ENCODE results near the gene DNAL1.
A peak's percentile ranks its signal among the peaks of the same experiment; 100 is the strongest.

The DNAL1 gene

DNA sequence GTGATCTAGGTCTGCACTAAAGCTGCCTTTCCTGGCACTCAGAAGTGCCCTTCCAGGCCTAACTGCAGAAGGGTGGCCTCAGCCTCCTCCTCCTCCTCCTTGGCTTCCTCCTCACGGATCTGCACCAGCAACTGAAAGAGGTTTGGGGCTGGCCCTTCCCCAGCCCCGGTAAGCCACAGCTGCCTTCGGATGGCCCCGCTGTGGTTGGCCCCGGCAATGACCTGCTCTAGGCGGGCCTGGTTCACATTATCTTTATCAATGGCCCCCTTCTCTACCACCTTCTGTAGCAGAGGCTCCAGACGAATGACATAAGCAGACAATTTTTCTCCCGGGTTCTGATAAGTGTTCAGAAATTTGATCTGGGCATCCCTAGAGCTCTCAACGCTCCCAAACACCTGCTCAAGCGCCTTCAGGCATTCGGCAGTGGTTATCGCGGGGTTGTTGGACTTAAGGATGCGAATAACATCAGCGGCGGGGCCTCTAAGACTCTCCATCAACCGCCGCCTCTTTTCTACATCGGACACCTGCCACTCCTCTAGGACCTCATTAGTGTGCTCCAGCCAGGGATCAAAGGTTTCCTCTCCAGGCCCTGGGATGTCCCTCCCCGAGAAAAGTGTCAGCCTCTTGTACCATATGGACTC is 67.9 kb downstream of the DNAL1 start:
- Histone ChIP-seq H3K9ac (ENCODE audit: low read depth, low read length, poor library complexity, severe bottlenecking) (peak overlapping the region; percentile 85), H3K36me3 (ENCODE audit: insufficient read depth, low read length) (peaks cover 19% of the 10 kb centered on the region; the same call in 1 of the 2 replicates), H3K4me3 (ENCODE audit: low read length, poor library complexity, severe bottlenecking) (peak overlapping the region; percentile 88), H3K4me1 (ENCODE audit: insufficient read depth, low read length, poor library complexity, severe bottlenecking) (peaks cover 18% of the 10 kb centered on the region), H3K27me3 (ENCODE audit: insufficient read depth, low read length, poor library complexity, severe bottlenecking) (no peaks in the 10 kb centered on the region), H3F3A (ENCODE audit: low read depth) (peaks cover 8% of the 10 kb centered on the region; the same call in 1 of the 2 replicates), H3K9me2 (replicated peaks; ENCODE audit: low read depth, low read length) (no peaks in the 10 kb centered on the region), H3K79me2 (ENCODE audit: insufficient read depth, low read length) (peaks cover 43% of the 10 kb centered on the region), H3K4me2 (ENCODE audit: low read depth, low read length, poor library complexity, severe bottlenecking) (peak overlapping the region; percentile 88), H4K20me1 (ENCODE audit: insufficient read depth, low read length, poor library complexity, severe bottlenecking) (peaks cover 19% of the 10 kb centered on the region), H2AFZ (ENCODE audit: low read length) (peak overlapping the region; percentile 60; the same call in 1 of the 2 replicates), H3K9me3 (ENCODE audit: insufficient read depth, low read depth, low read length) (no peaks in the 10 kb centered on the region)
- no peak for TF ChIP-seq EZH2phosphoT487 (IDR thresholded peaks at IDR 0.05; ENCODE audit: borderline replicate concordance)
- TF ChIP-seq, protein P1, sequence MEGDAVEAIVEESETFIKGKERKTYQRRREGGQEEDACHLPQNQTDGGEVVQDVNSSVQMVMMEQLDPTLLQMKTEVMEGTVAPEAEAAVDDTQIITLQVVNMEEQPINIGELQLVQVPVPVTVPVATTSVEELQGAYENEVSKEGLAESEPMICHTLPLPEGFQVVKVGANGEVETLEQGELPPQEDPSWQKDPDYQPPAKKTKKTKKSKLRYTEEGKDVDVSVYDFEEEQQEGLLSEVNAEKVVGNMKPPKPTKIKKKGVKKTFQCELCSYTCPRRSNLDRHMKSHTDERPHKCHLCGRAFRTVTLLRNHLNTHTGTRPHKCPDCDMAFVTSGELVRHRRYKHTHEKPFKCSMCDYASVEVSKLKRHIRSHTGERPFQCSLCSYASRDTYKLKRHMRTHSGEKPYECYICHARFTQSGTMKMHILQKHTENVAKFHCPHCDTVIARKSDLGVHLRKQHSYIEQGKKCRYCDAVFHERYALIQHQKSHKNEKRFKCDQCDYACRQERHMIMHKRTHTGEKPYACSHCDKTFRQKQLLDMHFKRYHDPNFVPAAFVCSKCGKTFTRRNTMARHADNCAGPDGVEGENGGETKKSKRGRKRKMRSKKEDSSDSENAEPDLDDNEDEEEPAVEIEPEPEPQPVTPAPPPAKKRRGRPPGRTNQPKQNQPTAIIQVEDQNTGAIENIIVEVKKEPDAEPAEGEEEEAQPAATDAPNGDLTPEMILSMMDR (conservative IDR thresholded peaks at IDR 0.05; ENCODE audit: low read length): no peak

DNA sequence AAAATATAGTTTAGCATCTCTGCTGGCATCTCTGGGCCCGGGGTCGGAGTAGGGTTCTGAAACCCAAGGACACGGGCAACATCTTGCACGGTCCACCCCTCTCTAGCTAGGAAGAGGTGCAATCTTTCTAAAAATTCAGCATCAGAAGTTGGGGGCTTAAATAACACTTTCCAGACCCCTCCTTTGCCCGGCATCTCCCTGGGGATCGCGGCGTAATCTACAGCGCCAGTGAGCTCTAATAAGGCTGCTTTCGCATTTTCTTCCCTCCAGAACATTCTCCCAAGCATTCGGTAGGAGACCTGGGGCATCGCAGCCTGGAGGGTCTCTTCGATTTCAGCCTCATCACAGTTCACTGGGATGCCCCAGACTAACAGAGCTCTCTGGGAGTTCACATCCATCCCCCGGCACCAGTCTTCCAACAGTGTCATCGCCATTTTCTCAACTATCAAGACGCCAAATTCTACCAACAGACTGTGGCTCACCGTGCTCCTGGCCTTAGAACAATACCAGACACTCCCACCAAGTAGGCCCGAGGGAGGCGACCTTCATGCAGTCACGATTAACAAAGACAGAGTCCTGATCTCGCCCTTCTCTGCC is 68.5 kb downstream of the DNAL1 start:
- Histone ChIP-seq H3K4me1 (ENCODE audit: insufficient read depth, low read length, poor library complexity, severe bottlenecking) (peaks cover 18% of the 10 kb centered on the region), H3F3A (ENCODE audit: low read depth) (peaks cover 8% of the 10 kb centered on the region; the same call in 1 of the 2 replicates), H3K9me3 (ENCODE audit: insufficient read depth, low read depth, low read length) (no peaks in the 10 kb centered on the region), H3K36me3 (ENCODE audit: insufficient read depth, low read length) (peaks cover 26% of the 10 kb centered on the region; the same call in 1 of the 2 replicates), H3K79me2 (ENCODE audit: insufficient read depth, low read length) (peaks cover 43% of the 10 kb centered on the region), H3K4me2 (ENCODE audit: low read depth, low read length, poor library complexity, severe bottlenecking) (peak overlapping the region; percentile 88), H3K4me3 (ENCODE audit: low read length, poor library complexity, severe bottlenecking) (peak overlapping the region; percentile 88), H3K9ac (ENCODE audit: low read depth, low read length, poor library complexity, severe bottlenecking) (peak overlapping the region; percentile 85), H3K9me2 (replicated peaks; ENCODE audit: low read depth, low read length) (no peaks in the 10 kb centered on the region), H2AFZ (ENCODE audit: low read length) (peak overlapping the region; percentile 60), H3K27me3 (ENCODE audit: insufficient read depth, low read length, poor library complexity, severe bottlenecking) (no peaks in the 10 kb centered on the region), H4K20me1 (ENCODE audit: insufficient read depth, low read length, poor library complexity, severe bottlenecking) (peaks cover 19% of the 10 kb centered on the region)
- TF ChIP-seq EZH2phosphoT487 (IDR thresholded peaks at IDR 0.05; ENCODE audit: borderline replicate concordance): no peak
- TF ChIP-seq, protein P1 (conservative IDR thresholded peaks at IDR 0.05; ENCODE audit: low read length): no peak

DNA sequence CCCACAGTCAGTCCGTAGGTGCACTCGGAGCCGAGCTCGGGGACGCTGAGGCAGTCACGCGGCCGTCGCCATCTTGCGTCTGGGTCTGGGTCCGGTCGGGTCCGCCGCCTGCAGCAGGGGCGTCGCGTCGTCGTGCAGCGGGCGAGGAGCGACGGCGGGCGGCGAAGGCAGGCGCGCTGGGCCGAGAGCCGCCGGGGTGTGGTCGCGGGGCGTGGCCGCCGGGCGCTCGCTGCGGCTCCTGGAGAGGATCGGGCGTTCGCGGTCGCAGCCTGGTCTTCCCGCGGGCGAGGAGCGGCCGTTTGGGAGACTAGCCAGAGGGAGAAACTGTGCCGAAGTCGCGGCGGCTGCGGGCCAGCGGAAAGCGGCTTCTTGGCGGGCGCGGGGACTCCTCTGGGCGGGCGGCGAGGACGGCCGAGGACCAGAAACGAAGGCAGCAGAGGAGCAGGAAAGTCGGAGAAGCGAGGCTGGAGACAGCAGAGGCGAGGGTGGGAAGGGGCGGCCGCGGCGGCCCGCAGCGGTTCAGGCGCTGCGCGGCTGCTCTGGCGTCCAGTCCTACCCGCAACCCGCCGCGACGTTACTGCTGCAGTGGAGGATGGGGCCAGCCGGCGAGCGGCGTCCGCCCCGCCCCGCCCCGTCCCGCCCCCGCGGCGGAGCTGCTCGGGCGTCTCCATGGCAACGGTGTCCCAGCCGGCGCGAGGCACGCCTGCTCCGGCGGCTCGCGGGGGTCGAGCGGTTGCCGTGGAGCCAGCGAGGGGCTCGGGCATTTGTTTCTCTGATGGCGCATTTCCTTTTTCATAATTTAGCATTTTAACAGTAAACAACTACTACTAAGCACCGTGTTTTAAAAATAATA is 69.2 kb downstream of the DNAL1 start, which contains the start of gene PNMA1:
TSS of gene PNMA1 (minus strand) at position 582 of the 853 bp plus-strand sequence. CDS start 745 bp downstream, outside the sequence.
- H3K9me3 ChIP-seq (ENCODE audit: insufficient read depth, low read depth, low read length): no peaks in the 10 kb centered on the region
- H3K4me1 ChIP-seq (ENCODE audit: insufficient read depth, low read length, poor library complexity, severe bottlenecking): peaks cover 18% of the 10 kb centered on the region
- H3F3A ChIP-seq (ENCODE audit: low read depth): peaks cover 8% of the 10 kb centered on the region; the same call in 1 of the 2 replicates
- H2AFZ ChIP-seq (ENCODE audit: low read length): peak within 1 kb of the TSS; percentile 60
- H3K4me3 ChIP-seq (ENCODE audit: low read length, poor library complexity, severe bottlenecking): peak within 1 kb of the TSS; percentile 88
- peak within 1 kb of the TSS; percentile 88 for H3K4me2 ChIP-seq (ENCODE audit: low read depth, low read length, poor library complexity, severe bottlenecking)
- H3K79me2 ChIP-seq (ENCODE audit: insufficient read depth, low read length): peaks cover 43% of the 10 kb centered on the region
- H3K36me3 ChIP-seq (ENCODE audit: insufficient read depth, low read length): peaks cover 32% of the 10 kb centered on the region; the same call in 1 of the 2 replicates
- no peaks in the 10 kb centered on the region for H3K9me2 ChIP-seq (replicated peaks; ENCODE audit: low read depth, low read length)
- TF ChIP-seq, protein P1 (conservative IDR thresholded peaks at IDR 0.05; ENCODE audit: low read length): no peak
- TF ChIP-seq EZH2phosphoT487 (IDR thresholded peaks at IDR 0.05; ENCODE audit: borderline replicate concordance): no peak
- peak within 1 kb of the TSS; percentile 85 for H3K9ac ChIP-seq (ENCODE audit: low read depth, low read length, poor library complexity, severe bottlenecking)
- peaks cover 19% of the 10 kb centered on the region for H4K20me1 ChIP-seq (ENCODE audit: insufficient read depth, low read length, poor library complexity, severe bottlenecking)
- H3K27me3 ChIP-seq (ENCODE audit: insufficient read depth, low read length, poor library complexity, severe bottlenecking): no peaks in the 10 kb centered on the region
